ENCODE results near the gene MTARC2.

DNA sequence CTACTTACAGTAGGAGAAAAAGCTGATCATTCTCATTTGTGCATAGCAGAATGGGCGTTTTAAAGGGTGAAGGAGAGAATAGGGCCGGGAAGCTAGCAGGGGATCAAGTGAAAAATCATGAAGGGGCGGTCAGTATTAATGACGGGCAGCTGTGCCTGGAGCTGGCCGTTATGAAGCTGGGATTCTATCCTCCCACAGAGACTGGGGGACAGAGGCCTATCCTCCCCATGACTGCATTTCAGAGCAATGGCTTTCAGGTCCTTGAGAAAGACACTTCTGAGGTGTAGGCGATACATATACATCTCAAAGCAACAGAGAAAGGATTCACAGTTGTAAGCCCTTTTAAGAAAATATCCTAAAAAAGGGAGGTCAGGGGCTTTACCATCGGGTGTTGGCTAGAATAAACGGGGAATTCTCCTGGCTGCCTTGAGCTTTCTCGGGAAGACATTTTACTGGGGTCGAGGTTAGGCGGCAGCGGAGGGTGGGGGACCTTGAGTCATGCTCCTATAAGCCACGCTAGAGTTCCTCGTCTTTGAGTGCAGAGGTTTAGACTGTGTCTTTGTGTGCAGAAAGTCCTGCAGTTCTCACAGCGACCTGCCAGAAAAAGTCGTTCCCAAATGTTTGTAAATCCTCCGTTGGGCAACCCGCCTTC lies 559 bp upstream of the MTARC2 start:
- TF ChIP-seq, protein P1, sequence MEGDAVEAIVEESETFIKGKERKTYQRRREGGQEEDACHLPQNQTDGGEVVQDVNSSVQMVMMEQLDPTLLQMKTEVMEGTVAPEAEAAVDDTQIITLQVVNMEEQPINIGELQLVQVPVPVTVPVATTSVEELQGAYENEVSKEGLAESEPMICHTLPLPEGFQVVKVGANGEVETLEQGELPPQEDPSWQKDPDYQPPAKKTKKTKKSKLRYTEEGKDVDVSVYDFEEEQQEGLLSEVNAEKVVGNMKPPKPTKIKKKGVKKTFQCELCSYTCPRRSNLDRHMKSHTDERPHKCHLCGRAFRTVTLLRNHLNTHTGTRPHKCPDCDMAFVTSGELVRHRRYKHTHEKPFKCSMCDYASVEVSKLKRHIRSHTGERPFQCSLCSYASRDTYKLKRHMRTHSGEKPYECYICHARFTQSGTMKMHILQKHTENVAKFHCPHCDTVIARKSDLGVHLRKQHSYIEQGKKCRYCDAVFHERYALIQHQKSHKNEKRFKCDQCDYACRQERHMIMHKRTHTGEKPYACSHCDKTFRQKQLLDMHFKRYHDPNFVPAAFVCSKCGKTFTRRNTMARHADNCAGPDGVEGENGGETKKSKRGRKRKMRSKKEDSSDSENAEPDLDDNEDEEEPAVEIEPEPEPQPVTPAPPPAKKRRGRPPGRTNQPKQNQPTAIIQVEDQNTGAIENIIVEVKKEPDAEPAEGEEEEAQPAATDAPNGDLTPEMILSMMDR (IDR thresholded peaks at IDR 0.05), result peak in 1 of 4 donors; percentile 10
- no peak for TF ChIP-seq POLR2A (IDR thresholded peaks at IDR 0.05)

All from right lobe of liver (tissue), 4 donors.